Measurements from ENCODE around the gene HMGCS2.

- TF ChIP-seq CTCF (IDR thresholded peaks at IDR 0.05): no peak
- no peak for TF ChIP-seq POLR2A (IDR thresholded peaks at IDR 0.05)
Observed at GRCh38 chr1:119724611-119725218, 44.0 kb downstream of the HMGCS2 start.

Measured in thyroid gland (tissue), 4 donors.